Measurements from ENCODE around the gene MOK.
A peak's percentile ranks its signal among the peaks of the same experiment; 100 is the strongest.
"Not testable (repeated sequence)": the region's sequence is repeated elsewhere in the genome, so short reads cannot be mapped to it uniquely, and the experiment has no call there.

The MOK gene, protein sequence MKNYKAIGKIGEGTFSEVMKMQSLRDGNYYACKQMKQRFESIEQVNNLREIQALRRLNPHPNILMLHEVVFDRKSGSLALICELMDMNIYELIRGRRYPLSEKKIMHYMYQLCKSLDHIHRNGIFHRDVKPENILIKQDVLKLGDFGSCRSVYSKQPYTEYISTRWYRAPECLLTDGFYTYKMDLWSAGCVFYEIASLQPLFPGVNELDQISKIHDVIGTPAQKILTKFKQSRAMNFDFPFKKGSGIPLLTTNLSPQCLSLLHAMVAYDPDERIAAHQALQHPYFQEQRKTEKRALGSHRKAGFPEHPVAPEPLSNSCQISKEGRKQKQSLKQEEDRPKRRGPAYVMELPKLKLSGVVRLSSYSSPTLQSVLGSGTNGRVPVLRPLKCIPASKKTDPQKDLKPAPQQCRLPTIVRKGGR

DNA sequence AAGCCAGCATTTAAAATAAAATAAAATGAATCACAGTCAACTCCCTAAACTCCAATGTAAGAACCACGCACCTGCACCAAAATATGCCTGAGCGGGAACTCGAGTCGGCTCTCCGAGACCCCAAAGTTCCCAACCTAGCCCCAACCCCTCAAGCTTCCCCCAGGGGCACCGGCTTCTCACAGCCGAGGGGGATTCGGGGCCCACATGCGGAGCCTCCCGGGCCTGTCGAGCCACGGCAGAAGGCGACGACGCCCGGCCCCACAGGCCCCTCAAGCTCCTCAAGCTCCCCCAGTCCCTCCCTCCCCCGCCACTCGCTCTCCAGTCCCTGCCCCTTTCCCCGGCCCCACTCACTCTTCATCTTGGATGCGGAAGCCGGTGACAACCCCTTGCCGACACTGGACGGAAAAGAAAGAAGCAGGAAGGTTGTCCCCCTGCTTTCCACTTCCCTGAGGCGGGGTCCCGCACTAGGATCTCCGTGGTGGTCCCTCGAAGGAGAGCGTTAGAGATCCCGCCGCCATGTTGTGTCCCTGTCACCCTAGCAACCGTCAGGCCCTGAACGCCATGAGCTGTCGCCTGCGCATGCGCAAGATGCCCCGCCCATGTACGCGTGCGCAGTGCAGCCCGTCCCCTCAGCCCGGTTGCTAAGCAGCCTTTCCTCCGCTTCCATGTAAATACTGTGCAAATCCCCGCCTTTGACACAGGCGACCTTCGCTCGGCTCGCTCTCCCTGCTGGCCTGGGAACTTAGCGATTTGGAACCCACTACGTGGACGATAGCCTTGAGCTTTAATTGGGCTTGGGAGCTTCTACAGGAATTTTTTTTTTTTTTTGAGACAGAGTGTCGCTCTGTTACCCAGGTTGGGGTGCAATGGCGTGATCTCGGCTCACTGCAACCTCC, at the start of gene MOK:
TSS of gene MOK (minus strand) at position 554 of the 896 bp plus-strand sequence. CDS start at position 358, 196 bp downstream.
- peak; percentile 97 for DNase-seq

DNA sequence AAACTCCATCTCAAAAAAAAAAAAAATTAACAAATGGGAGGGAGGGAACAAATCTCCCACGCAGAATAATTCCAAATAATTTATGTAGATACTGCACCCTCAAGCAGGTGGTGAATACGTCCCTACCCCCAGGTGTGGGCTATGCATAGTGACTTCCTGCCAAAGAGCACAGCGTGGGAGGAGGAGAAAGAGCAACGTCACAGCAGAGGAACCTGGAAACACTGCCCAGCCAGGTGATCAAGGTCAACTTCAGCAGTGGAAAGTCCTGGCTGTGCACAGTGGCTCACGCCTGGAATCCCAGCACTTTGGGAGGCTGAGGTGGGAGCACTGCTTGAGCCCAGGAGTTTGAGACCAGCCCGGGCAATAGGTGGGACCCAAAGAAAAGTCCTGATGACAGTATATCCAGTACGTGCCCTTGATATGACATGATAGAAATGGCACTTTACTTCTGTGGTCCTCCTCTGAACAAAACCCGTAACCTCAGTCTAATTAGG, 48.2 kb upstream of the MOK start:
- no peak for DNase-seq

DNA sequence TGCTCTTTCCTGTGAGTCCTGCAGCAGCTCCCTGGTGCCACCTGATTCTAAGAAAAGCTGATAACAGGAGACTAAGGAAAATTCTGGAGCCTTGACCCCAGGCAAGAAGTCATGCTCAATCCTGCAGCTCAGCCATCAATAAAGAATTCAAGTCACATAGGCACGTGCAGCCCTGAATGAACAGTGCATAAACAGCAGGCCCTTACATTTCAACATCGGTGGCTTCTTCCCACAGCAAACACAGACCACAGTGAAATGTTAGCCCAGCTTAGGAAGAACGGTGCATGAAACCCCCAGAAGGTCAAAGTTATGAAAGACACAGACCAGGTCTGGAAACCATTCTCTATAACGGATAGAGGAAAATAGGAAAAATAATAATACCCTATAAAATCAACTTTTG, 47.2 kb upstream of the MOK start:
- DNase-seq: no peak

DNA sequence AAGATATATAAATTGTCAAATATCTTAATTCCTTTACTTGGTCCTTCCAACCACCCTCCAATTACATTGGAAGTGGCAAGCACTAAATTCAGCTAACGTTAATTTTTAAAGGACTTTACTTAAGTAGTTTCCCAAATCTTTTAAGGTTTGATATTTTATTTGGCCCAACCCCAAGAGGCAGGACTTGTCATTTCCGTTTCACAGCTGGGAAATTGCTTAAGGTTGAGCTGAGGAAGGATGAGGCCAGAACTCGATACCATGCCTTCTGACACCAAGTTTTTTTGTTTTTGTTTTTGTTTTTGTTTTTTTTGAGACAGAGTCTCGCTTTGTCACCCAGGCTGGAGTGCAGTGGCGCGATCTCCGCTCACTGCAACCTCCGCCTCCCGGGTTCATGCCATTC, 46.6 kb upstream of the MOK start:
- not testable (repeated sequence) for DNase-seq

DNA sequence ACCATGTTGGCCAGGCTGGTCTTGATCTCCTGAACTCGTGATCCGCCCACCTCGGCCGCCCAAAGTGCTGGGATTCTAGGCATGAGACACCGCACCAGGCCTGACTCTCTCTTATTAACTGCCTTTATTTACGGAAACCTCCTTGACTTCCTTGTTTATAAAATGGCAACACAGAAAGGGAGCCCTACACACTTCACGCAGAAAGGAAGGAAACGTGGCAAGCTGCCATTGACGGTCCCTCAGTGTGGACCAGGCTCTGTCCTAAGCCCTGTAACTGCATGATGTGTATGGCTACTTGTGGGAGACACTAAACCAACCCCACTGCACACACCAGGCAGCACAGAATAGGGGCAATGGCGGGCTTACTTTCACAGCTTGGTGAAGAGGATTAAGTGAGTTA, 46.1 kb upstream of the MOK start:
- no peak for DNase-seq

DNA sequence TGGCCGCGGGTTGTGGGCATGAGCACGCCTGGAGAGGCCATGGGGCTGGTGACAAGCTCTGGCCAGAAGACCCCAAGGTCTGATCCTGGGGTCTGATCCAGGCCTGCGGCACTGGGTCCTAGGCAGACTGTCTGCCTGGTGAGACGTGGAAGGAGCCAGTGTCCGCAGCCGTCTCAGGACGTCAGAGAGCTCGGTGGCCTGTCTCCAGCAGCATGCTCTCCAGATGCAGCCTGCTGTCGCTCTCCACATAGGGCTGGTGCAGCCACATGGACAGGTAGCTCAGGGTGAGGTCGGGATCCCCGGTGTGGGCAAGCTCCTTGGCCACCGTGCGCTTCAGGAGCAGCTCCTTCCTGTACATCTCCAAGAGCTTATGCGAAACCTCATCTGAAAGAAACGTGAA, 43.4 kb upstream of the MOK start:
- no peak for DNase-seq

DNA sequence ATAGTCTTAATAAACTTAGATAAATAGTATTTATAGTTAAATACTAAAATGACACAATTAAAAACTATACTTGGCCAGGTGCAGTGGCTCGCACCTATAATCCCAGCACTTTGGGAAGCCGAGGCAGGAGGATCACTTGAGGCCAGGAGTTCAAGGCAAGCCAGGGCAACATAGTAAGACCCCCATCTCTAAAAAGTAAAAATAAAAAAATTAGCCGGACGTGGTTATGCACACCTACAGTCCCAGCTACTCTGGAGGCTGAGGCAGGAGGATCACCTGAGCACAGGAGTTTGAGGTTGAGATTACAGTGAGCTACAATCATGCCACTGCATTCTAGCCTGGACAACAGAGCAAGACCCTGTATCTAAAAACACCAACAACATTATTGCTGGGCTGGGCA, 41.7 kb upstream of the MOK start:
- no peak for DNase-seq

DNA sequence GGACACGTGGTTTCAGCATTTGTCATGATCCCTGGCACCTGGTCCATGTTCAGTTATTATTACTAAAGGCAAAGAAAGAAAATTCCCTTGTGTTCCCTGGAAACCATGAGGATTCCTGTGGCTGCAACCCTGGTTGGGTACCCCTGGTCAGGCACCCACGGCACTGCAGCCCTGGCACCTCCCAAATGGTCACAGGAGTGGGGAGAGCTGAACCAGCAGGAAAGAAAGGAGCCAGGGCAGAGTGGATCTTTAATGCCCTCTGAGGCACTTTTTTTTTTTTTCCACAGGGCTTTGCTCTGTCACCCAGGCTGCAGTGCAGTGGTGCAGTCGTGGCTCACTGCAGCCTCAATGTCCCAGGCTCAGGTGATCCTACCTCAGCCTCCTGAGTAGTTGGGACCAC, 40.3 kb upstream of the MOK start:
- DNase-seq: no peak

DNA sequence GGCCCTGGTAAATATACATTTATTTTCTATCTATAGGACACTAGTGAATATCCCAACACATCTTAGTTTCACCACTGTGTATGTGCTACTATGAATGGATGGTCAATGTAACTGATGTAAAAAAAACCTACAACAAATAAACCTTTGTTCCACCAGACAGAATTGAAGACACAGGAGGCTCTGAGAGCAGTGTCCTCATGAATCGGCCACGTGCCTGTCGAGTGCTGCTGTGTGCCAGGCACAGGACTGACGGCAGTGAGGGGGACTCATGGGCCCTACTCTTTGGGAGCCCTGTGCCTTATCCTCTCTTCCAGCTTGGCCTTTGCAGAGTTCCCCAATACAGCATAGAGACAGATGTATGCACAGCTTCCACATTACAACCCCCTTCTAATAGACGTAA, 39.5 kb upstream of the MOK start:
- DNase-seq: no peak

DNA sequence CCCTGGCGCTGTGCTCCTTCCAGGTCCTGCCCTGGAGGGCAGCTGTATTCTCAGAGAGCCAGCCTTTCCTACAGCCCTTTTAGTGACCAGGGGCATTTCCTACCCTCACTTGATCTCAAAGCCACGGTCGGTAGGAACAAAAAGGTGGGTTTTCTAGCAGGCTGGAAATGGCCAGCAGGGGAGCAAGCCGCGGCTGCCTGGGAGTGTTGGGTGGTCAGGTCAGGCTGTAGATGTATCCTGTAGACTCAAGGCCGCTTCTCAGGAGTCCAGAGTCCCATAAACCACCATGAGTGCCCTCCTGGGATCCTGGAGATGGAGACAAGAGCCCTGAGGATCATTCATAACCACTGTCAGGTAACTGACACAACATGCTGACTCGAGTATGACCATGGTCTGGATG, 39.1 kb upstream of the MOK start:
- DNase-seq: no peak

DNA sequence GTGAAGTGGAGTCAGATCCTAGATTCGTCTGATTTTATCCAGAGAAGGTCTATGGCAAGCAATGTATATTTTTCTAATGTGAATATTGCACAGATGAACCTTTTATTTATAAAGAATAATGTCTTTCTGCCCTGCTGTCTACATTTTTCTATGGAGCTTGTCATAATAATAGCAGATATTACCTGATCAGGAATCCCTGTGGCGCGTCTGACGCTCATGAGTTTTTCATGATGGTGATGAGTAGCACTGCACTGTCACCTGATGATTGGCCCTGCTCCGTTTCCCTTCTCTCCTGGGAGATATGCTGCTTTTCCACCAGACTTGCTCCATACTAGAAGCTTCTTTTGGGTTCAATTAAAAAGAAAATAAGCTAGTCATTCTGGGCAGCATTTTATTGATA, 37.3 kb upstream of the MOK start:
- DNase-seq: no peak

DNA sequence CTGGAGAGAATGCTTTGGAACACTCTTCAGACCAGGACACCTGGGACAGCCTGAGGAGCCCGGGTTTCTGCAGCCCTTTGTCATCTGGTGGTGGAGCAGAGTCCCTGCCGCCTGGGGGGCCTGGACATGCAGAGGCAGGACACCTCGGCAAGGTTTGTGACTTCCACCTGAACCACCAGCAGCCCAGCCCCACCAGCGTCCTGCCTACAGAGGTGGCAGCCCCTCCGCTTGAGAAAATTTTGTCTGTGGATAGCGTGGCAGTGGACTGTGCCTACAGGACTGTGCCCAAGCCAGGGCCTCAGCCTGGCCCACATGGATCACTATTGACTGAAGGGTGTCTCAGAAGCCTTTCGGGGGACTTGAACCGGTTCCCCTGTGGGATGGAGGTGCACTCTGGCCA, 36.6 kb upstream of the MOK start:
- DNase-seq: no peak

DNA sequence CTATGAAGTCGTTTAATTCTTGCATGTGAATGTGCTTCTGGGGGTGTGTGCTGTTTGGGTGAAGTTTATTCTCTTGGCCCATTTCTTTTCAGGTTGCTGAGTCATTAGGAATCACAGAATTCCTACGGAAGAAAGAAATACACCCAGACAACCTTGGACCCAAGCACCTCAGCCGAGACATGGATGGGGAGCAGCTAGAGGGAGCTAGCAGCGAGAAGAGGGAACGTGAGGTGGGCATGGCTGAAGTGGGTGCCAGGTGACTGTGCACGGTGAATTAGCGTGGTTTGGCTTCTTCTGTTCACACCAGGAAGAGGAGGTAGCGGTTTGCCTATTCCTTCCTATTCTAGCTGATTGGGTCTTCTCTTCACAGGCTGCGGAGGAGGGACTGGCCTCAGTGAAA, 33.8 kb upstream of the MOK start:
- no peak for DNase-seq

DNA sequence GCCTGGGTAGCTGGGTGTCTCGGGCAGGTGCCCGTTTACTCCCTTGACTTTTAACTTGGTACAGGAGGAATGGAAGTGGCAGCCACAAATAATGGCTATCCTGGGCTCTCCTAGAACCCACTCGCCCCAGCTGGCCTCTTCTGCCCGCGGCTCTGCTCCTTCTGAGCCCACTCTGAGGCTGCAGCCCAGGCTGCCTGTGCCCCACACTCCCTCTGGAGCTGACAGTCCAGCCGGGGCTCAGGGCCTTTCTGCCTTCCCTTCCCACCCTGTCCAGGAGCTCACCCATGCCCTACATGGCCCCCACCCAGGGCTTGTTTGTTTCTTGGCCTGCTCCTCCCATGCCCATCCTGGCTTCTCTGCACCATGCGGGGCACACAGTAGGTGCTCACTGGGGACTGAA, 30.2 kb upstream of the MOK start:
- DNase-seq: no peak

DNA sequence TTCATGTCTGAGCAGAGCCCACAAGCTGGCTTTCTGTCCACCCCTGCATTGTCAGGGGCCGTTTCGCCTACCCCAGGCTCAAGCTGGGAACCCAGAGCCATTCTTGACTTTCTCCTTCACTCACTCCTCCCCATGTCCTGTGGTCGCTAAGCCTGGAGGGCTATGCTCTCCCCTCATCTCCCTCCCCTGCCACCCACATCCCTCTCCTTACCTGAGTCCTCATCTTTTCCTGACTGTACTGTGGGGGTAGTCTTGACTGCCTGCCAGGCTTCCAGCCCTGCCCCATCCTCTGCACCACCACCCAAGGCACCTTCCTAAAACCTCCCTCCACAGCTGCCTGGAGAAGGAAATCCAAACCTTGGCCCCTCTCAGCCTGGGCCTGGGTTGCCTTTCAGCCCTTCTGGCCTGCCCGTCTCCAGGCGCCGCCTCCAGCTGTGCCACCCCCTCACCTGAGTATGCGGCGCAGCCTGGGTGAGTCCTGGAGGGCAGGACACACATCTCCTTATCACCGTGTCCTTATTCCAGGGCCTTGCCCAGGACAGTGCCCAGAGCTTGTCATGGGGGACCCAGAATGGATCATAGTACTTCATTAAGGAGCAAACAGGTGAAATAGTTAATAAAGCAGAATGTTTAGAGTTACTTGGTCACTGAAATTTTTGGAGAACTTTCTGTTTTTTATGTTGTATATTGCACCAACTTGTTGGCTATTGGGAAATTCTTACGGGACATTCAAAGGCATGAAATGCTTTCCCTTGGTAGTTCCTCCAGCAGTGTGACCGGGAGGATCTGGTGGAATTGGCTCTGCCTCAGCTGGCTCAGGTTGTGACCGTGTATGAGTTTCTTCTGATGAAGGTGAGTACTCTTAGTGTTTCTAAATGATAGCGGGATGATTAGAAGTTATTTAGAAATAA, 29.1 kb upstream of the MOK start:
- DNase-seq: no peak

DNA sequence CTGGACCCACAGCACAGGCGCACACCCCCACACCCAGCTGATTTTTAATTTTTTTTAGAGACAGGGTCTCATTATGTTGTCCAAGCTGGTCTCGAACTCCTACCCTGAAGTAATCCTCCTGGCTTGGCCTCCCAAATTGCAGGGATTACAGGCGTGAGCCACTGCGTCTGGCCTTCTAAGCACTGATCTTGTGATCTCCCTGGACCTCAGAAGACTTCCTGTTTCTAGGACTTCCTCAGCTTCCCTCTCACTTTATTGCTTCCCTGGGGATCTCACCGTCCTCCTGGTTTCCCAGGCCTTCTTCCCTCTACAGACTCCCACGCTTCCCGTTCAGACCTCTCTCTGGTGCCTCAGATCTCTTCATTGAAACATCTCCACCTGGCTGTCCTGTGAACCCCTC, 28.4 kb upstream of the MOK start:
- no peak for DNase-seq

DNA sequence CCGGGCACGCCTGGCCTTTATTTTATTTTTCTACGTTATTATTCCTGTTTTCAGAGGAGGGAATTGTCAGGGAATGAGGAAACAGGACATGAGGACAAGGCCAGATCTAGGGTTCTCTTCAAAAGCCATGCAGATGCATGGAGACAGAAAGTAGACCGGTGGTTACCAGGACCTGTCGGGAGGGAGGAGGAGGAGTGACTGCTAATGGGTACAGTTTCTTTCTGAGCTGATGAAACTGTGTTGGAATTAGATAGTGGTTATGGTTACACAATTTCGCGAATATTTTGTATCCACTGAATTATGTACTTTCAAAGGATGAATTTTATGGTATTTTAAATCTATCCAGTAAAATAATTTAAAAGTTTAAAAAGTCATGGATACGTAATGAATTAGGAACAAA, 25.8 kb upstream of the MOK start:
- no peak for DNase-seq

DNA sequence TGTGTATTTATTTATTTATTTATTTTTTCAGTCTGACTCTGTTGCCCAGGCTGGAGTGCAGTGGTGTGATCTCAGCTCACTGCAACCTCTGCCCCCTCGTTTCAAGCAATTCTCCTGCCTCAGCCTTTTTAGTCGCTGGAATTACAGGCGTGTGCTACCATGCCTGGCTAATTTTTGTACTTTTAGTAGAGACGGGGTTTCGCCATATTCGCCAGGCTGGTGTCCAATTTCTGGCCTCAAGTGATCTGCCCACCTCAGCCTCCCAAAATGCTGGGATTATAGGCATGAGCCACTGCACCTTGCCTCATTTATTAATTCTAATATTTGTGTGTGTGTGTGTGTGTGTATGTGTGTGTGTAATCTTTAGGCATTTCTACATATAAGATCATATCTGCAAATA, 24.4 kb upstream of the MOK start:
- not testable (repeated sequence) for DNase-seq

DNA sequence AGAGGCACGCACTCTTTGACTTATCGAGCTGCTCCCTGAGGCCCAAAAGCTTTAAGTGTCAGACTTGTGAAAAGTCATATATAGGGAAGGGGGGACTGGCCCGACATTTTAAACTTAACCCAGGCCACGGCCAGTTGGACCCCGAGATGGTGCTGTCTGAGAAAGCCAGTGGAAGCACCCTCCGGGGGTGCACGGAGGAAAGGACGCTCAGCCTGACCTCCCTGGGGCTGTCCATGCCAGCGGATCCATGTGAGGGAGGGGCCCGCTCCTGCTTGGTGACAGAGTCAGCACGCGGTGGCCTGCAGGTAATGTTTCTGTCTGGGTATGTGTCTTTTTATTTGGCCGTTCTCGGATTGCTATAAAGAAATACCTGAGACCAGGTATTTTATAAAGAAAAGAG, 21.6 kb upstream of the MOK start:
- no peak for DNase-seq

DNA sequence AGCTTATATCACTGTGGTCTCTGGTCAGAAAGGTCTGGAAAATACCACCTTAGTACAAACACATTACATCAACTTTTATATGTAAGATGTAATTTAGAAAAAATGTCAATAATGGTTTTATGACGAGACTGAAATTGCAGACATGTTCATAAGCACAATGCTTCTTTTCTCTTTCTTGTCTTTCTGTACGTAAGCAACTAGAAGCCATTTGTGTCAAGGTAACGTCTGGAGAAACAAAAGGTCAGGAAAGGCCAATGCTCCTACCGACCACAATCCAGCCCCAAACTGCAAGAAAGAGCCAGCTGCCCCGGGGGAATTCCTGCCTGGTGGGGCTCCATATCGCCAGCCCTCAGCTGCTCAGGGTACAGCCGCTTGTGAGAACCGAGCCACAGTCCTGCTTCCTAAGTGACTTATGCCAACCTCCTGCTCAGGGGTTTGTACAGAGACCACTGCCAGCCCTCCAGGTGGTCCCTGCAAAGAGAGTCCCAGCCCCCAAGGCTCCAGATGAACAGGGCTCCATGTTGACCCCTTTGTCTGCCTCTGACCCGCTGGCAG, 20.9 kb upstream of the MOK start:
- no peak for DNase-seq

DNA sequence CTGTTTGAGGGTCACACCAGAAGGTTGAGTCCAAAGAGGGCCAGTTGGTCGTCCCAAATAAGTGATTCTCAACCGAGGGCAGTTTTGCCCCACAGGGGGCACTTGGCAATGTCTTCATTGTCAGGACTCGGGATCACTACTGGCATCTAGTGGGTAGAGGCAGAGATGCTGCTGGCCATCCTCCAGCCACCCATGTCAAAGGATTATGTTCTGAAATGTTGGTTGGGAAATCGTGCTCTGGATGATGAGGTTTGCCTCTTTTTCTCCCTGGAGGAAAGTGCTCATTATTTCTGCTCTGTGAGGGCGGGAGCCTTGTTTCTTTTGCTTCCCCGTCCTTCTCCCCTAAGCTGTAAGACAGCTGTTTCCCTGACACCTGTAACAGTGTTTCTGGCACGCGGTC, 18.1 kb upstream of the MOK start:
- DNase-seq: peak; percentile 26
